IMR-90 (cell line): ENCODE results near the gene PSMG3. TPM values are rescaled to one million over a fixed set of nuclear protein-coding genes. Genes with fewer than 3 reads are reported as not detected.

Experiments
- ATAC-seq: fragments of 200-7000 bp; cut with Tn5 transposase; 2 replicates; pipeline ENCODE4 v1.9.1; 2020; ENCODE audit warnings: low read depth, mild to moderate bottlenecking, moderate library complexity
- BruUV-seq: library from RNA; stranded (reverse); fragments of 400-500 nt; replicated peaks from 2 replicates; lab custom pipeline; 2021; lab: Mats Ljungman, UMichigan
- CTCF ChIA-PET: fragments of 300-600 bp; formaldehyde crosslinking; extraction: SDS; loops from one replicate; lab custom pipeline; 2021; ENCODE audit warnings: antibody characterized with exemption; lab: Yijun Ruan, JAX
- POLR2A ChIA-PET: fragments of 300-600 bp; sonication (Branson Sonifier 250); formaldehyde crosslinking; loops from one replicate; lab custom pipeline; 2022; ENCODE audit warnings: antibody characterized with exemption; ENCODE audit not compliant: unreplicated experiment; lab: Charles Lee
- DNase-seq: peaks from one replicate; pipeline ENCODE4 v3.0.0; 2013
- H2AFZ ChIP-seq: replicated peaks from 2 replicates; pipeline ENCODE3; 2013; ENCODE audit warnings: low read length, mild to moderate bottlenecking; ENCODE audit not compliant: poor library complexity
- H2AK5ac ChIP-seq: 2 replicates; pipeline ENCODE4 v1.6.1; 2013; ENCODE audit warnings: low read depth, low read length, inconsistent platforms
- H2AK9ac ChIP-seq: replicated peaks from 2 replicates; pipeline ENCODE3; 2013; ENCODE audit warnings: mild to moderate bottlenecking, low read depth, low read length, moderate library complexity; ENCODE audit not compliant: poor library complexity
- H2BK120ac ChIP-seq: 2 replicates; pipeline ENCODE4 v1.6.1; 2013; ENCODE audit warnings: low read depth, low read length, inconsistent platforms
- H2BK15ac ChIP-seq: 3 replicates; pipeline ENCODE4 v1.6.1; 2013; ENCODE audit warnings: low read depth, low read length, inconsistent platforms
- H2BK20ac ChIP-seq: 2 replicates; pipeline ENCODE4 v1.6.1; 2013; ENCODE audit warnings: low read depth, mild to moderate bottlenecking, inconsistent platforms, low read length, moderate library complexity
- H2BK5ac ChIP-seq: 2 replicates; pipeline ENCODE4 v1.6.1; 2013; ENCODE audit warnings: mild to moderate bottlenecking, low read depth, low read length, inconsistent platforms; ENCODE audit not compliant: poor library complexity, severe bottlenecking
- H3K14ac ChIP-seq: replicated peaks from 2 replicates; pipeline ENCODE4 v1.6.1; 2013; ENCODE audit warnings: low read depth, low read length, inconsistent platforms
- H3K18ac ChIP-seq: 2 replicates; pipeline ENCODE4 v1.6.1; 2013; ENCODE audit warnings: low read depth, low read length, control low read depth
- H3K23ac ChIP-seq: 2 replicates; pipeline ENCODE4 v1.6.1; 2013; ENCODE audit warnings: low read depth, low read length, inconsistent platforms
- H3K27ac ChIP-seq: 2 replicates; pipeline ENCODE4 v1.5.1; 2013; ENCODE audit warnings: mild to moderate bottlenecking, control low read depth, low read length; ENCODE audit not compliant: insufficient read depth
- H3K27me3 ChIP-seq: 2 replicates; pipeline ENCODE4 v1.6.1; 2013; ENCODE audit warnings: low read length; ENCODE audit not compliant: control insufficient read depth, insufficient read depth
- H3K36me3 ChIP-seq: 2 replicates; pipeline ENCODE4 v1.6.1; 2013; ENCODE audit warnings: low read length, mixed read lengths; ENCODE audit not compliant: control insufficient read depth, insufficient read depth
- H3K4ac ChIP-seq: 2 replicates; pipeline ENCODE4 v1.6.1; 2013; ENCODE audit warnings: low read depth, low read length, inconsistent platforms
- H3K4me1 ChIP-seq: 2 replicates; pipeline ENCODE4 v1.6.1; 2013; ENCODE audit warnings: low read length, mixed read lengths; ENCODE audit not compliant: control insufficient read depth, insufficient read depth
- H3K4me2 ChIP-seq: 2 replicates; pipeline ENCODE4 v1.6.1; 2013; ENCODE audit warnings: low read depth, mild to moderate bottlenecking, control low read depth, low read length, moderate library complexity
- H3K4me3 ChIP-seq: 2 replicates; pipeline ENCODE4 v1.5.1; 2013; ENCODE audit warnings: low read depth, mild to moderate bottlenecking, control low read depth, low read length, moderate library complexity; ENCODE audit not compliant: insufficient read depth
- H3K56ac ChIP-seq: 2 replicates; pipeline ENCODE4 v1.6.1; 2013; ENCODE audit warnings: low read length, inconsistent platforms; ENCODE audit not compliant: insufficient read depth; ENCODE audit errors: extremely low read depth
- H3K79me1 ChIP-seq, 2 experiments: 2 replicates each; pipeline ENCODE4 v1.6.1; 2013; ENCODE audit warnings: low read length in 2 of 2, inconsistent platforms in 1 of 2, low read depth in 1 of 2
- H3K9ac ChIP-seq: 2 replicates; pipeline ENCODE4 v1.6.1; 2013; ENCODE audit warnings: low read depth, low read length, control low read depth
- H3K9me1 ChIP-seq: 2 replicates; pipeline ENCODE4 v1.6.1; 2013; ENCODE audit warnings: low read length, inconsistent platforms; ENCODE audit not compliant: insufficient read depth
- H3K9me3 ChIP-seq: 2 replicates; pipeline ENCODE4 v1.6.1; 2013; ENCODE audit warnings: low read length; ENCODE audit not compliant: control insufficient read depth, insufficient read depth
- H4K20me1 ChIP-seq: 2 replicates; pipeline ENCODE4 v1.6.1; 2013; ENCODE audit warnings: low read length, inconsistent platforms; ENCODE audit not compliant: insufficient read depth
- H4K5ac ChIP-seq: 2 replicates; pipeline ENCODE4 v1.6.1; 2013; ENCODE audit warnings: mild to moderate bottlenecking, low read depth, low read length, control low read depth
- H4K8ac ChIP-seq, 2 experiments: 2 replicates each; pipeline ENCODE4 v1.6.1; 2013; ENCODE audit warnings: low read depth in 2 of 2, low read length in 2 of 2, control low read depth in 1 of 2, inconsistent platforms in 1 of 2
- H4K91ac ChIP-seq: 2 replicates; pipeline ENCODE4 v1.6.1; 2013; ENCODE audit warnings: low read depth, low read length, inconsistent platforms; ENCODE audit not compliant: insufficient read depth
- CHD1 ChIP-seq: IDR thresholded peaks from 2 replicates; pipeline ENCODE4 v1.6.1; 2012; ENCODE audit warnings: low read depth, low read length, improper control_type of control experiment
- MAFK ChIP-seq: IDR thresholded peaks from 2 replicates; pipeline ENCODE4 v1.6.1; 2012; ENCODE audit warnings: low read depth, low read length, improper control_type of control experiment
- NFE2L2 ChIP-seq: fragments of 150-350 bp; IDR thresholded peaks from 2 replicates; pipeline ENCODE4 v1.6.1; 2016; ENCODE audit warnings: low read depth, mild to moderate bottlenecking, low read length
- WGBS, 2 experiments: methylation state at CpG; one replicate each; pipeline versions ENCODE4 v1.1.5 to v1.1.7; 2013; ENCODE audit warnings: missing lambda C conversion rate in 2 of 2; ENCODE audit not compliant: insufficient read length in 1 of 2; ENCODE audit errors: extremely low coverage in 2 of 2; 5-methylcytosine and 5-hydroxymethylcytosine counted together
- dilution Hi-C: fragments of 300-500 bp; cut with HindIII; formaldehyde crosslinking; loops from one replicate; pipeline ENCODE4 v1.14.3; 2018; ENCODE audit warnings: low sequenced_read_pairs; ENCODE audit not compliant: unreplicated experiment
- in situ Hi-C: fragments of 300-500 bp; cut with MboI; formaldehyde crosslinking; loops from 3 replicates; pipeline ENCODE4 v1.14.3; 2019; ENCODE audit warnings: low sequenced_read_pairs, inconsistent platforms, mixed read lengths
- intact Hi-C: fragments of 100-400 bp; cut with micrococcal nuclease; formaldehyde crosslinking; loops from 2 replicates; pipeline ENCODE4 v1.10.0; 2022
- polyA plus RNA-seq, 3 experiments: library from polyadenylated mRNA; depleted of rRNA; stranded (reverse); fragments of >200 nt; gene quantifications; 2 replicates each; pipeline ENCODE4 v1.2.3, GENCODE V29; 2012; ENCODE audit warnings: low replicate concordance in 1 of 3
- total RNA-seq: library from RNA; depleted of rRNA; stranded (reverse); fragments of >200 nt; gene quantifications from 2 replicates; pipeline ENCODE4 v1.2.3, GENCODE V29; 2012
- TF ChIP-seq, protein P1 (sequence below): fragments of 150-350 bp; IDR thresholded peaks from 2 replicates; pipeline ENCODE4 v1.6.1; 2017; ENCODE audit warnings: mild to moderate bottlenecking, antibody characterized with exemption, low read length, low read depth
- TF ChIP-seq, protein P2 (sequence below): conservative IDR thresholded peaks from 2 replicates; pipeline ENCODE4 v1.5.1; 2012; ENCODE audit warnings: mild to moderate bottlenecking, low read depth, low read length, improper control_type of control experiment

The PSMG3 gene
- total and polyA plus RNA-seq, 2 of the 4 experiments (the other 2 are of a cell fraction) = 37.3 to 54.1 TPM

DNA sequence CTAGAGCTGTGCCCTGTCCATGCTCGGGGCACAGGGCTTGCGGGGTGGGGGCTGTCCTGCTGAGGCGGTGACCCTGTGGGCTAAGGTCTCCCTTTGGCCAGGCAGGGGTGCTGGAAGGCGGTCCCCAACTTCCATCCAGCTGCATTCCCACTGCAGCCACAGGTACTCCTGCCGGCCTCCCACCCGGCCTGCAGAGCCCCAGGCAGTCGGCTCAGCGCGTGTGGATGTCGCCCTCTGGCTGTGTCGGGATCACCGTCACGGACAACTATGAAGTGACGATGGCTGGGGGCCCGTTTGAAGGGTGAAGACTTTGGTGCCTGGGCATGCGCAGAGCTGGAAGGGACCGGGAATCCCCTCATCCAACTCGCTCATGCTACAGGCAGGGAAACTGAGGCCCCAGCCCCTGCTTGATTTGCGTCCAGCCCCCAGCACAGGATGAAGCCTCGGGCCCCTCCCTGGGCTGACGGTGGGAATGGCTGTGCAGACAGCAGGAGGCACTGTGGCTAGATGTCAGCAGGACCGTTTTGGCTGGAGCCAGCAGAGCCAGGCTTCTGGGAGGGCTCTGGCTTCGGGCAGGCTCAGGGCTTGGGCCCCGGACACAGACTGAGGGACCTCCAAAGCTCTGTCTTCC lies 11.5 kb downstream of the PSMG3 start:
- ChIA-PET POLR2A (no interaction called here), CTCF (no interaction called here)
- WGBS, 2 experiments = 48% methylated on average over 12 of the region's 24 CpGs; no CpG with 5 or more reads in 1 of the 2 experiments
- no TSS peak for BruUV-seq
- Histone ChIP-seq H3K36me3 (no peaks in the 10 kb centered on the region), H3K9me3 (no peaks in the 10 kb centered on the region), H2AK9ac (no peak overlapping the region), H4K20me1 (no peaks in the 10 kb centered on the region), H3K56ac (no peak overlapping the region), H3K4me2 (no peak overlapping the region), H3K23ac (no peak overlapping the region), H3K9ac (no peak overlapping the region), H2BK20ac (no peak overlapping the region), H2AFZ (peak overlapping the region; percentile 57), H4K8ac (no peak overlapping the region), H2BK120ac (no peak overlapping the region), H2BK5ac (no peak overlapping the region), H3K9me1 (peaks cover 11% of the 10 kb centered on the region), H4K5ac (no peak overlapping the region), H2BK15ac (no peak overlapping the region), H3K14ac (no peak overlapping the region), H2AK5ac (0 out of 2 replicates have a peak overlapping the region, but pooled peaks have one; percentile 72), H4K91ac (no peak overlapping the region), H3K18ac (no peak overlapping the region), H3K4me3 (no peak overlapping the region), H3K27me3 (no peaks in the 10 kb centered on the region), H3K79me1 (peaks cover 0 to 14% of the 10 kb centered on the region in 2 experiments; a peak in 1 of 4 replicates), H3K4ac (no peak overlapping the region), H3K27ac (no peak overlapping the region), H3K4me1 (peaks cover 16% of the 10 kb centered on the region)
- DNase-seq (no peak), ATAC-seq (no peak)
- in situ Hi-C loops = no loop called here
- dilution Hi-C loops = no loop called here
- TF ChIP-seq NFE2L2 (no peak), MAFK (no peak), CHD1 (no peak)
- TF ChIP-seq, protein P1, sequence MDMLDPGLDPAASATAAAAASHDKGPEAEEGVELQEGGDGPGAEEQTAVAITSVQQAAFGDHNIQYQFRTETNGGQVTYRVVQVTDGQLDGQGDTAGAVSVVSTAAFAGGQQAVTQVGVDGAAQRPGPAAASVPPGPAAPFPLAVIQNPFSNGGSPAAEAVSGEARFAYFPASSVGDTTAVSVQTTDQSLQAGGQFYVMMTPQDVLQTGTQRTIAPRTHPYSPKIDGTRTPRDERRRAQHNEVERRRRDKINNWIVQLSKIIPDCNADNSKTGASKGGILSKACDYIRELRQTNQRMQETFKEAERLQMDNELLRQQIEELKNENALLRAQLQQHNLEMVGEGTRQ = no peak
- TF ChIP-seq, protein P2, sequence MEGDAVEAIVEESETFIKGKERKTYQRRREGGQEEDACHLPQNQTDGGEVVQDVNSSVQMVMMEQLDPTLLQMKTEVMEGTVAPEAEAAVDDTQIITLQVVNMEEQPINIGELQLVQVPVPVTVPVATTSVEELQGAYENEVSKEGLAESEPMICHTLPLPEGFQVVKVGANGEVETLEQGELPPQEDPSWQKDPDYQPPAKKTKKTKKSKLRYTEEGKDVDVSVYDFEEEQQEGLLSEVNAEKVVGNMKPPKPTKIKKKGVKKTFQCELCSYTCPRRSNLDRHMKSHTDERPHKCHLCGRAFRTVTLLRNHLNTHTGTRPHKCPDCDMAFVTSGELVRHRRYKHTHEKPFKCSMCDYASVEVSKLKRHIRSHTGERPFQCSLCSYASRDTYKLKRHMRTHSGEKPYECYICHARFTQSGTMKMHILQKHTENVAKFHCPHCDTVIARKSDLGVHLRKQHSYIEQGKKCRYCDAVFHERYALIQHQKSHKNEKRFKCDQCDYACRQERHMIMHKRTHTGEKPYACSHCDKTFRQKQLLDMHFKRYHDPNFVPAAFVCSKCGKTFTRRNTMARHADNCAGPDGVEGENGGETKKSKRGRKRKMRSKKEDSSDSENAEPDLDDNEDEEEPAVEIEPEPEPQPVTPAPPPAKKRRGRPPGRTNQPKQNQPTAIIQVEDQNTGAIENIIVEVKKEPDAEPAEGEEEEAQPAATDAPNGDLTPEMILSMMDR = no peak
- intact Hi-C loops = no loop called here
